ENCODE measurements around the gene CAMK2N1.

- TF ChIP-seq POLR2A (IDR thresholded peaks at IDR 0.05) = no peak
- no peak for TF ChIP-seq CTCF (IDR thresholded peaks at IDR 0.05)
These were observed 9.6 kb downstream of the CAMK2N1 start for GRCh38 chr1:20476265-20477038.
